Breast epithelium (tissue), 3 donors: Measurements from ENCODE around the gene AKT1S1.

Source experiments
- POLR2A ChIP-seq: fragments of 450-650 bp; IDR thresholded peaks from one replicate; pipeline ENCODE4 v1.6.1; 2016; ENCODE audit warnings: antibody characterized with exemption, mild to moderate bottlenecking, moderate library complexity
- POLR2AphosphoS5 ChIP-seq, 3 donors: sonication (generic); formaldehyde crosslinking; IDR thresholded peaks; one replicate each; pipeline ENCODE4 v1.6.1; 2017; ENCODE audit warnings: antibody characterized with exemption in 3 of 3
- TF ChIP-seq, protein P1 (sequence below), 3 donors: fragments of 450-650 bp; IDR thresholded peaks; one replicate each; pipeline ENCODE4 v1.5.1; 2016 to 2017; ENCODE audit warnings: antibody characterized with exemption in 3 of 3, mild to moderate bottlenecking in 3 of 3, moderate library complexity in 3 of 3

DNA sequence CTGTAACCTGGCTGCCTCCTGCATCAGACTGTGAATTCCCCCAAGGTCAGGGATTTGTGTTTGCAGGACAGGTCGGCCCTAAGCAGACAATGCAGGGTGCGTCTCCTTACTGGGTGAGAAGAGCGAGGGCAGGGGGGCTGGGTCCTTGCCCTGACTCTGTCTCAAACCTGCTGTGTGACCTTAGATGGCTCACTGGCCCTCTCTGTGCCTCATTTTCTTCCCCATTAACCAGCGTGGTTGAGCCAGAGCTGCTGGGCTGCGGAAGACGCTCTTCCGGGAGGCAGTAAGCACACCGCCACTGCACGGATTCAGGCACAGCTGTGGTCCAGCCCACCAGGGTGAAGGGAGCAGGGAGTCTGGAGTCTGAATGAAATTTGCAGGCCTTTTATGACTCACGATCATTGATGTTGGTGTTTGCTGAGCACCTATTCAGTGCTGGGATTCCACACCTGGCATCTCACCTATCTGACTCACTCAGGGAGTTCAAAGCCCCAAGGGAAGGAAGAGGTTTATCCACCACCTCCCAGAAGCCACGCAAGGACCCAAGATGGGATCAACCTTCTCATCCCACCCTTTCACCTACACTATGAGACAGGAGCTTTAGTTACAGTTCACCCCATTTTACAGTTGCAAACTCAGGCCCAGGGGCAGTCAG lies 2.5 kb downstream of the AKT1S1 start:
- TF ChIP-seq, protein P1, sequence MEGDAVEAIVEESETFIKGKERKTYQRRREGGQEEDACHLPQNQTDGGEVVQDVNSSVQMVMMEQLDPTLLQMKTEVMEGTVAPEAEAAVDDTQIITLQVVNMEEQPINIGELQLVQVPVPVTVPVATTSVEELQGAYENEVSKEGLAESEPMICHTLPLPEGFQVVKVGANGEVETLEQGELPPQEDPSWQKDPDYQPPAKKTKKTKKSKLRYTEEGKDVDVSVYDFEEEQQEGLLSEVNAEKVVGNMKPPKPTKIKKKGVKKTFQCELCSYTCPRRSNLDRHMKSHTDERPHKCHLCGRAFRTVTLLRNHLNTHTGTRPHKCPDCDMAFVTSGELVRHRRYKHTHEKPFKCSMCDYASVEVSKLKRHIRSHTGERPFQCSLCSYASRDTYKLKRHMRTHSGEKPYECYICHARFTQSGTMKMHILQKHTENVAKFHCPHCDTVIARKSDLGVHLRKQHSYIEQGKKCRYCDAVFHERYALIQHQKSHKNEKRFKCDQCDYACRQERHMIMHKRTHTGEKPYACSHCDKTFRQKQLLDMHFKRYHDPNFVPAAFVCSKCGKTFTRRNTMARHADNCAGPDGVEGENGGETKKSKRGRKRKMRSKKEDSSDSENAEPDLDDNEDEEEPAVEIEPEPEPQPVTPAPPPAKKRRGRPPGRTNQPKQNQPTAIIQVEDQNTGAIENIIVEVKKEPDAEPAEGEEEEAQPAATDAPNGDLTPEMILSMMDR (IDR thresholded peaks at IDR 0.05), result no peak
- TF ChIP-seq POLR2A (no peak), POLR2AphosphoS5 (IDR thresholded peaks at IDR 0.05) (no peak)
